Stimulated activated CD8-positive, alpha-beta memory T cell treated with anti-CD3 and anti-CD28 coated beads, Interleukin-4, amount 100 ng/mL, for 24 hours (primary cell): ENCODE measurements around the gene CALN1.
"Not testable (repeated sequence)": the region's sequence is repeated elsewhere in the genome, so short reads cannot be mapped to it uniquely, and the experiment has no call there.

Experiments
- DNase-seq: peaks from one replicate; pipeline ENCODE4 v3.0.0-alpha.2; 2020; ENCODE audit warnings: low read depth

CALN1 gene

GRCh38 chr7:71864130-71864529 is 548.0 kb downstream of the CALN1 start:
- no peak for DNase-seq

GRCh38 chr7:71860572-71860971 is 551.6 kb downstream of the CALN1 start:
- no peak for DNase-seq

GRCh38 chr7:71857338-71857737 is 554.8 kb downstream of the CALN1 start:
- DNase-seq = no peak

GRCh38 chr7:71854546-71855397 is 557.4 kb downstream of the CALN1 start:
- DNase-seq = no peak

- DNase-seq = no peak
Observed at GRCh38 chr7:71851776-71852498, 560.2 kb downstream of the CALN1 start.

- DNase-seq = no peak
Observed at GRCh38 chr7:71846160-71846559, 566.0 kb downstream of the CALN1 start.

- DNase-seq = no peak
Observed at GRCh38 chr7:71843676-71844075, 568.5 kb downstream of the CALN1 start.

GRCh38 chr7:71842786-71843185 is 569.4 kb downstream of the CALN1 start:
- DNase-seq = no peak

- no peak for DNase-seq
Observed at GRCh38 chr7:71842381-71842780, 569.8 kb downstream of the CALN1 start.

- DNase-seq = no peak
Observed at GRCh38 chr7:71835056-71835455, 577.1 kb downstream of the CALN1 start.

- DNase-seq = no peak
Observed at GRCh38 chr7:71829515-71829914, 582.6 kb downstream of the CALN1 start.

GRCh38 chr7:71828361-71828760 is 583.8 kb downstream of the CALN1 start:
- no peak for DNase-seq

- DNase-seq = no peak
Observed at GRCh38 chr7:71826141-71826540, 586.0 kb downstream of the CALN1 start.

- no peak for DNase-seq
Observed at GRCh38 chr7:71824006-71824760, 588.0 kb downstream of the CALN1 start.

GRCh38 chr7:71822406-71822805 is 589.7 kb downstream of the CALN1 start:
- not testable (repeated sequence) for DNase-seq

- no peak for DNase-seq
Observed at GRCh38 chr7:71817916-71818315, 594.2 kb downstream of the CALN1 start.

GRCh38 chr7:71808115-71808514 is 604.0 kb downstream of the CALN1 start:
- no peak for DNase-seq

GRCh38 chr7:71804256-71804655 is 607.9 kb downstream of the CALN1 start:
- no peak for DNase-seq

GRCh38 chr7:71801976-71802375 is 610.2 kb downstream of the CALN1 start:
- no peak for DNase-seq

GRCh38 chr7:71800321-71800720 is 611.8 kb downstream of the CALN1 start:
- DNase-seq = no peak

GRCh38 chr7:71795410-71795809 is 616.7 kb downstream of the CALN1 start:
- DNase-seq = no peak

- no peak for DNase-seq
Observed at GRCh38 chr7:71793251-71793650, 618.9 kb downstream of the CALN1 start.

- no peak for DNase-seq
Observed at GRCh38 chr7:71787513-71787912, 624.6 kb downstream of the CALN1 start.
